Measurements from ENCODE around the gene MACROD1. TPM values are rescaled to one million over a fixed set of nuclear protein-coding genes. Genes with fewer than 3 reads are reported as not detected.

The MACROD1 gene
- total and polyA plus RNA-seq, 2 of the 13 experiments (the other 11 are each of a cell fraction or from before 2014, with no cell fraction given): 23.1 to 34.5 TPM

- FAIRE-seq: peak; percentile 55
- POLR2A ChIA-PET: interaction anchor here (1.4 kb wide), 1 partner anchor 17 kb away, joined by 3 read pairs; no protein-coding TSS in a partner anchor
- TF ChIP-seq FLYWCH1 (CRISPR knock-in tag; IDR thresholded peaks at IDR 0.05) (no peak), ZBTB2 (CRISPR knock-in tag; IDR thresholded peaks at IDR 0.05; ENCODE audit: low read depth) (no peak), CAMTA2 (CRISPR knock-in tag; IDR thresholded peaks at IDR 0.05; ENCODE audit: borderline replicate concordance) (no peak), ZBTB46 (CRISPR knock-in tag; IDR thresholded peaks at IDR 0.05; ENCODE audit: borderline replicate concordance) (no peak), YEATS2 (CRISPR knock-in tag; IDR thresholded peaks at IDR 0.05; ENCODE audit: borderline replicate concordance) (no peak), BRD4 (CRISPR knock-in tag; IDR thresholded peaks at IDR 0.05) (no peak), JUNB (CRISPR knock-in tag; IDR thresholded peaks at IDR 0.05; ENCODE audit: borderline replicate concordance) (no peak), KLF16 (CRISPR knock-in tag; IDR thresholded peaks at IDR 0.05) (no peak), NFIB (CRISPR knock-in tag; IDR thresholded peaks at IDR 0.05; ENCODE audit: borderline replicate concordance) (no peak), STAG1 (CRISPR knock-in tag; IDR thresholded peaks at IDR 0.05) (peak; percentile 96), REXO4 (CRISPR knock-in tag; IDR thresholded peaks at IDR 0.05; ENCODE audit: borderline replicate concordance) (no peak), KLF6 (CRISPR knock-in tag; IDR thresholded peaks at IDR 0.05) (no peak), ZNF766 (CRISPR knock-in tag; IDR thresholded peaks at IDR 0.05; ENCODE audit: borderline replicate concordance) (no peak), KAT2B (IDR thresholded peaks at IDR 0.05; ENCODE audit: borderline replicate concordance, low read depth, low read length) (no peak), PRMT3 (CRISPR knock-in tag; IDR thresholded peaks at IDR 0.05; ENCODE audit: borderline replicate concordance, low read depth) (no peak), ARID4A (CRISPR knock-in tag; IDR thresholded peaks at IDR 0.05; ENCODE audit: borderline replicate concordance) (no peak)
These were observed 17.5 kb downstream of the MACROD1 start for GRCh38 chr11:64148226-64148916.

More at GRCh38 chr11:64148226-64148916, 17.5 kb downstream of the MACROD1 start:
- no TSS peak for BruUV-seq (replicated peaks)
- Histone ChIP-seq H4K20me1 (ENCODE audit: insufficient read depth, low read length) (peaks cover 19% of the 10 kb centered on the region; the same call in 1 of the 2 replicates), H3K4me1 (ENCODE audit: insufficient read depth, low read length) (peaks cover 13% of the 10 kb centered on the region), H2AFZ (ENCODE audit: low read length) (no peak overlapping the region), H3K9ac (ENCODE audit: insufficient read depth, low read depth, low read length) (no peak overlapping the region), H3K27ac (ENCODE audit: extremely low read length, insufficient read depth, low read length) (no peak overlapping the region), H3K4me3 (replicated peaks in 1 of 3; ENCODE audit: insufficient read depth in 1 of 3, low read depth in 2 of 3, low read length in 3 of 3) (no peak overlapping the region), H3K27me3 (ENCODE audit: control insufficient read depth in 1 of 2, insufficient read depth in 2 of 2, low read length in 2 of 2) (no peaks in the 10 kb centered on the region), H3K4me2 (ENCODE audit: low read depth, low read length) (no peak overlapping the region), H3K36me3 (replicated peaks in 1 of 2; ENCODE audit: control insufficient read depth in 1 of 2, insufficient read depth in 2 of 2, low read length in 2 of 2) (peaks cover 10 to 29% of the 10 kb centered on the region in 2 experiments; a peak in 4 of 5 replicates), H3K79me2 (ENCODE audit: insufficient read depth, low read length) (no peaks in the 10 kb centered on the region), H3K9me3 (ENCODE audit: low read length) (no peaks in the 10 kb centered on the region)
- WGBS (ENCODE audit: low lambda C conversion rate): 75% methylated on average over 10 of the region's 19 CpGs
- intact Hi-C loops (cut with micrococcal nuclease; ENCODE audit: unreplicated experiment) (loop anchor here (1.0 kb wide), 2 partner anchors 60 to 108 kb away; no protein-coding TSS in a partner anchor), in situ Hi-C loops (cut with HindIII; ENCODE audit: extremely low pct_ligation_motif_present, low pct_unique_long_range_greater_than_20kb) (loop anchor here (5.0 to 10.0 kb wide), 3 partner anchors 61 to 314 kb away; partner anchors contain the start of gene MARK2)
- DNase-seq (ENCODE audit: low spot score) (peak; percentile 50), ATAC-seq (peak; percentile 71)
- CTCF ChIA-PET (ENCODE audit: low intra/inter-chr PET ratio, low total read pairs): interaction anchor here (0.9 to 1.9 kb wide), 3 partner anchors 60 to 318 kb away, joined by 4 to 8 read pairs (median 6); no protein-coding TSS in a partner anchor

Measured in HepG2 (cell line).